GM19099 (cell line): ENCODE data around the gene ITFG1.

Experiments used
- POLR2A ChIP-seq: IDR thresholded peaks from 3 replicates; pipeline ENCODE4 v1.6.1; 2011; ENCODE audit warnings: low read depth; ENCODE audit not compliant: insufficient read length; ENCODE audit errors: extremely low read depth

The ITFG1 gene

DNA sequence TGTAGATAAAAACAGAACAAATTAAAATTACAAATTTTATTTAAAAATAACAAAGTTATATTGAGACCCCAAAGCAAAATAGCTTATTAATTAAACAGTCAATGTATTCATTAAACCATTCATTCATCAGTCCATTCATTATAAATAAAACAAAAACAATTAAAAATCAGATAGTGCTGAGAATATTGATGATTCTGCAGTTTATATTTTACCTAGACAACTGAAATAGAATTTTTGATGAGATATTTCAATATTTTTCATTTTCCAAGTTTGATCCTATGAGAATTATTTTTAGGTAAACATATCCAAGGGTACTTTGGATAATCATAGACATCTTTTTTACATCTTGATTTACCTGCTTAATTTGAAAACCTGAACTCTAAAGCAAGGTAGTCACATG lies 301.9 kb downstream of the ITFG1 start:
- TF ChIP-seq POLR2A = no peak

DNA sequence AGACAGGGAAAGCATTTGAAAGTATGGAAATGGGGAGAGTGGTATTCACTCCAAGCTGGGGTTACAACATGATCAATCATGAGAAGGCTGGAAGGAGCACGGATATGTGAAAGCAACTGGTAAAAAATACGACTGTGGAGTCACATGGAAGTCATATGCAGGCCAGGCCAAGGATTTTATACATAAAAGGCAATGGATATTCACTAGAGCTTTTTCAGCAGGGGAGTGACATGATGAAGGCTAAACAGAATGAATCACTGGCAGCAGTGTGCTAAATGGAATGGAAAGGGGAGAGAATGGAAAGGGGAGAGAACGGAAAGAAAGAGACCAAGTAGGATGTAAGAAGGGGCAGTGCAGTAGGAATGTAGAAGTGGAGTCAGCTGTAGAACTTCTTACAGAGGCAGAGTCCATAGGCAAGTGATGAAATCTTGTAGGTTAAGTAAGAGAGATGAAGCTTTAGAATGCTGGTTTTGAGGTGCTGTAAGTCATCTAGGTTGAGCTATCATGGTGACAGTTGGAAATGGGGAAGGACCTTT lies 304.1 kb downstream of the ITFG1 start:
- no peak for TF ChIP-seq POLR2A

DNA sequence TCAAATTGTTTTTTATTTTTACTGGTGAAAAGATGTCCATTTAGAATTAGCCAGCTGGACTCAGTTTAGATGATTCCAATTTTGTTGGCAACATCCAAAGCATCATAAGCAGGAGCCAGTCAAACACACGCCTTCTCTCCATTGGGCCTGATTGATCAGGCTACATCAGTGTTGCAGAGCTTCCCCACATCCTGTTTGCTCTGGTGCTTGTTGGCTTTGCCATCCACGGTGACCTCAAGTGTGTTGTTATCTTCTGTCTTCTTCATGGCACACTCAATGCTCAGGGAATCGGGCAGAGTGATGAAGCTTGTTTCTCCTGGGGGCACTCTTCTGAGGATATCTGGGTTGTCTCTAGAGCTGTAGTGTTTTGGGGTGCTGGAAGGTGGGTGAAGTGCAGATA lies 310.8 kb downstream of the ITFG1 start:
- no peak for TF ChIP-seq POLR2A

DNA sequence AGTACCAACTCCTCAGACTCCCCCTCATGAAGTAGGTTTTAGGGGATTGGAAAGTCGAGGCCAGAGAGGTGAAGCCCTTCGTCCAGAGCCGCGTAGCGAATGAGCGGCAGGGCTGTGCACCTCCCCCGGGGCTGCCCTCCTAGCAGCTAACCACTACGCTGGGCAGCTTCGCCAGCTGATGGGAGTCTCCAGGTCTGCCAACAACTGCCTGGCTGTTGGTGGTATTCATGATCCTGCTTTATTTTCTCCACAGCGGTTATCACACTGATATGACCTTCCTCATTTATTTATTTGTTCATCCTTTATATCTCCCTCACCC lies 316.3 kb downstream of the ITFG1 start:
- no peak for TF ChIP-seq POLR2A

DNA sequence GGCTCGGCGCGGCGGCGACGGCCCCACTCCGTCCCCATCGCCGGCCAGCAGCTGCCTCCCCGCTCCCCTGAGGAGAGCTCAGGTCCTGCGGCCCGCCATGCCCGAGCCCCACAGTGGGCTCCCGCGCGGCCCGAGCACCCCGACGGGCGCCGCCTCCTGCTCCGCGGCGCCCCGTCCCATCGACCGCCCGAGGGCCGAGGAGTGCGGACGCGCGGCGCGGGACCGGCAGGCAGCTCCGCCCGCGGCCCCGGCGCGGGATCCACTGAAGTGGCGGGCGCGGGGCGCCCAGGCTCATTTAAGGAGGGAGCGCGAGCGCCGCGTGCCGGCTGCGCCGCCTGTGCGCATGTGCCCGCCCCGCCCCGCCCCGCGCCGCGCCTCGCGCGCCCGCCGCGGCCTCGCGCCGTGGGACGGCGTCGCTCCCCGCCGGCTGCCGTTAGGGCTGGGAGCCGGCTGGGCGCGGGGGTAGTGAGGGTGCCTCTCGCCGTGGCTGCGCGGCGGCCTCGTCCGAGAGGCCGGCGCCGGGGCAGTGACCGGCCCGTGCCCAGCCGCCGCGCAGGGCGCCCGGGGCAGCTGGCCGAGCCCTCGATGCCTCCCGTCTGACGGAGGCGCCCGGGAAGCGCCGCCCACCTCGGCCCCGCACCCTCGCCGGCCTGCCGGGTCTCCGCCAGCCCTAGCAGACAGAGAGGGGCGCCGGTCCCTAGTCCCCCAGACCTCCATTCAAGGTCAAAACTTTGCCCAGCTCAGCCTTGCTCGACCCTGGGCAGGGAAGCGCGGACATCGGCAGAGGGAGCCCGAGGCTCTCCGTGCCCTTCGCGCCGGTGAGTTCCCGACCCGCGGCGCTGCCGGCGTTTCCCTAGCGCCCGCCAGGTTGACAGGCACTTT lies 316.9 kb downstream of the ITFG1 start, which contains the start of gene NETO2:
Gene NETO2 (minus strand): TSS at position 269 of the 882 bp plus-strand sequence. CDS start 333 bp downstream, outside the sequence.
- TF ChIP-seq POLR2A = peak; percentile 82

DNA sequence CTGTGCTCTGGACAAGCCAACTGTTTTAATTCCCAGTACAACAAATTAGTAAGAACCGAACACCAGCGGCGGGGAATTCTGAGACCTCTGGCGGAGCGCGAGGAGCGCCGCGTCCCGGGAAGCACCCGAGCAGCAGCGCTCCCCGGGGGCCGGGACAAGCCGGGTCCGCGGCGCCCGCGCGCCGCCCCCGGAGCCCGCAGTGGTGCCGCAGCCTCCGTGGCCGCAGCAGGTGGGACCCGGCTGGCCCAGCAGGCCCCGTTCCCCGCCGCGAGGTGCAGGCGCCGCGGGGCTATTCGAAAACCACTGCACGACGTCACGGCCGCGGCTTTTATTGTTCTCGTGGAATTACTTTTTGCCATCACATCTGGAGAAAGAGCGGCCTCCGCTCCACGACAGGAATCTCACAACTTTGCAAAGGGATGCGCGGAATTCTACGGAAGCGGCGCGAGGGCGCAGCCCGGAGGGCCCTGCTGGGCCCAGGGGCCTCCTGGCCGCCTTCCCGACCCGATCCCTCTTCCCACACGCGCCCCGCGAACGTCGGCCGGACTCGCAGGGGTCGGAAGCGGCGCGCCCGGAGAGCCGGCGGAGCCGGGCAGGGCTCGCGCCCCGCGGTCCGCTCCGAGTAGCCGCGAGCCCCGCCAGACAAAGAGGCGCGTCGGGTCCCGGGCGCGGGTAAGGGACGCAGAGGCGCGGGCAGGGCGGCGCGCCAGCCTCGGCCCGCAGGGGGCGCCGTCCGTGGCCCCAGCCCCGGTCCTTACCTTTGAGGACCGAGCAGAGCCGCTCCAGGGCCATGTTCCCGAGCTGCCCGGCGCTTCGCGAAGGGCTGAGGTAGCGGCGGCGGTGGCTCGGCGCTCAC lies 317.8 kb downstream of the ITFG1 start:
- no peak for TF ChIP-seq POLR2A

DNA sequence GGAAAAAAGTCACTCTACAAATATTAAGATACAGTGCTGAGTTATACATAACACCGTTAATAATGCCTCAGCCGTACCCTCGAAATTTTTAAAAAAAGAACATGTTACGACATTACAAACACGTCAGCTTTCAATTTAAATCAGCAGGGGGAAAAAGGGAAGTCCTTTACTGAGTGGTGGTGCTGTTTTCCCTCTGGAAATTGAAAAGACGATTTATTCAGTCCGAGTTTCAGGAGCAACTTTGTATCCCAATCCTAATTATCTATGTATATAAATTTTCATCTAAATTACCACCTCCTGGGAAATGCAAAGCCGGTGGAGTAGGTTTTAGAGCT lies 318.4 kb downstream of the ITFG1 start:
- no peak for TF ChIP-seq POLR2A

DNA sequence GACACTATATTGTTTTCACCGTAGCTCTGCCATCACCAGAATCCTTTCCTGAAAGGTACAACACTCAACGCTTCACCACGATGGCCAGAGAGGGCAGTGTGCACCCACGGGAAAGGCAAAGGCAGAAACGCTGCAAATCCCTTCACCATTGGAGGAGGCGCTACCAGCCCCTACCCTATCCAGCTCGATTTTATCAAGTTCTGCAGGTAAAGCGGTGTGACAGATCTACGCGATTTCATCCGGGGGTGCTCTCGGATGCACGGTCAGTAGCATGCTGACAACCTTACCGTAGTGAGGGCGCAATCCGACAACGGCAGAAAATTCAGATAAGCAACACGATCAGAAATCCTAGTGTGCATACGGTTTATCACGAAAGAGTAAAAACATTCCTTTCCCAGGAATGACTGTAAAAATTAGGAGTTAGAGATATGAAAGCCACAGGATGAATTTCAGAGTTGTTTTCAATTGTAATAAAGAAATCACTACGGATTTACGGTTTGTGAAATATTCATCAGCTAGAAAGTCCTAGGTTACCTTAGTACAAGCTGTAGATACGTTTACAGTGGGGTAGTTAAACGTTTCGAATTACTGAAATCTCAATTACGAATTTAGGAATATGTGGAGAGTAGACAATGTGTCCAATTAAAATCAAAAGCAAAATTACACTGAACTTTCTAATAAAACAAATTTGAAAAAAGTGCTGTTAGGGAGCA lies 318.9 kb downstream of the ITFG1 start:
- TF ChIP-seq POLR2A = peak; percentile 66

DNA sequence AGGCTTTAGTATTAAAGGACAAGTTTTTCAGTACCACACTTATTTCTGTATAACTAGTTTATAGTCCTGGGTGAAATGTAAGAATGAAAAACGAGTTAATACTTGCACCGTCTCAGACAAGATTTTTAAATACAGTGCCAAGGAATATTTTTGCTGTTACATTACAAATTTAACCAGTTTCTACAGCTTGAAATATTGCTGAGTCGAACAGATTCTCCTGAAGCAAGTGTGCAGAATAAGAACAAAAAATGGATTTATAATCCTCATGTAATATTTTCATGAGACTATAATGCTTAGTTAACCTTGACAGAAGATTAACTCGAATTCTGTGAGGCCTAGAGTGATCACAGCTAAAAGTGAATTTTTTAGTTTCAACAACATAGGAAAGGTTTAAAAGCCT lies 320.2 kb downstream of the ITFG1 start:
- no peak for TF ChIP-seq POLR2A

DNA sequence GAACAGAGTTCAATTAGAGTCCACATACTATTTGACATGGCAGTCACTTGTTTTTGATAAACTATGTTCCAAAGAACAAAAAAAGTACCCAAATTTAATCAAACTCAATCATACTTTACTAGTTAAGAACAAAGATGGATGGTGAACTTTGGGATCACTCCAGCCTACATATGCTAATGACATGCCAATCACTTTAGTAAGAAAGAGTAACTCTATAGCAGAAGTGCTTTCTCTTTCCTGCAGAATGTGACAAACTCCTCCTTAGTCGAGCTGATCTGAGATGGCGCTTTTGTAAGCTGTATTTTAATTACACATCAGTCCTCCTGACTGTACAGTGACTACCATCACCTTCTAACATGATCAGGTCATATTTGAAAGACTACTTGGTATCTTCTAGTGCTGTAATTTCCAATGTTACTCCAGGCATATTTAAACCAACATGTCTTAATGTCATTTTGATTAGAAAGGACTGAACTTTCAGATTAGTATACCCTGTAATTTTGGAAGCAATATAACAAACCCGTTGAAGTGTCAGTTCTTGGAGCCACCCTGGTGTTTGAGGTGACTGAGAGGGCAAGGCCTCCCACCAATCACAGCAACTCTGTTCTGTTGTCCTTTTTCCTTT lies 321.2 kb downstream of the ITFG1 start:
- no peak for TF ChIP-seq POLR2A

DNA sequence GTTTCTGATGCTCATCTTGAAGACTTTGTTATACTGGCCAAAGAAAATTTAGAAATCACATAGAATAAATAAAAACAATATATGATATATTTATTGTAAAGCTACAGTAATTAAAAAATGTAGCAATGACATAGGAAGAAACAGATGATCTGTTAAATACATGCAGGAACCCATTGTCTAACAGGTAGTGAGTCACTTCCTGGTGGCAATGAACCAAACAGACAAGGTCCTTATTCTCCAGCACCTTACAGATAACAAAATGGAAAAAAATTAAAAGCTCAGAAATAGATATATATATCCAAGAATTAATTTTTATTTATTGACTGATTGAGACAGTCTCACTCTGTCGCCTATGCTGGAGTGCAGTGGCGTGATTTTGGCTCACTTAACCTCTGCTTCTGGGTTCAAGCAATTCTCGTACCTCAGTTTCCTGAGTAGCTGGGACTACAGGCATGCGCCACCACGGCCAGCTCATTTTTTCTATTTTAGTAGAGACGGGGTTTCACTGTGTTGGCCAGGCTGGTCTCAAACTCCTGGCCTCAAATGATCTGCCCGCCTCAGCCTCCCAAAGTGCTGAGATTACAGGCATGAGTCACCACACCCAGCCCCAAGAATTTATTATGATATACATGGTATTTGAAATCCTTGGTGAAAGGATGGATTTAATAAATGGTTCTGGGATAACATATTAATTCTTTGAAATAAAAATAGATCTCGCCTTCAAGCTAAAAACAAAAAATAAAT lies 324.6 kb downstream of the ITFG1 start:
- no peak for TF ChIP-seq POLR2A

DNA sequence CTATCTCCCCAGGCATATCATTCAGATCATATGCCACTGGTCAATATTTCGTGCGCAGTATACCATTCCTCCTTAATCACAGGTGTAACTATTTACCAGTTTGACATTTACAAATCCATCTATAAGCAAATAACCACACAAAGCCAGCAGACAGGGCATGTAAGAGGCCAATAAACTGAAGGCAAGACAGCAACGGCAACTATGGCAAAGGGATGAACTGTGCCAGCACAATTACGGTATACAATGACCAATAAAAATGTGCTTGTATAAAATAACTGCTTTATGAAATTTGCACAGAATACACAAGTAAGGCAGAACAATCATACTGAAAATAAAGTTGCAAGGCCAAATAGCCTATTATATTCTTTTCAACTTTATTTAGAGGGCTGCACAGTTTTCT lies 326.3 kb downstream of the ITFG1 start:
- TF ChIP-seq POLR2A = no peak

DNA sequence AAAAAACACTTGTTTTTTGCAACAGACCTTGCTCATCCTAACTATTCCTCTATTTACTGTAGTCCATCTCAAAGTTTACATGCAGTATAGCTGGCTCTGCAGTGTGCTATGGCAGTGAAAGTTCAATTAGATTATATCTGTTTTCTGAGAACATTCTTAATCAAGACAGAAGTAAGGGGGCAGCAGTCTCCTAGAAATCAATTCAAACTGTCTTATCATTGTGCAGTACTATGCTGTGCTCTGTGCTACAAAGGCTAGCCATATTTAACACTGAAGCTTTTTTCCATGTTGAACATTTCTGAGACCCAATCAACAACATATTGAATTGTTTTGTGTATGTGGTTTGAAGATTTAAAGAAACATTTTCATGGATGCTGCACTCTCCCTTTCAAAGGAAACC lies 328.6 kb downstream of the ITFG1 start:
- no peak for TF ChIP-seq POLR2A

DNA sequence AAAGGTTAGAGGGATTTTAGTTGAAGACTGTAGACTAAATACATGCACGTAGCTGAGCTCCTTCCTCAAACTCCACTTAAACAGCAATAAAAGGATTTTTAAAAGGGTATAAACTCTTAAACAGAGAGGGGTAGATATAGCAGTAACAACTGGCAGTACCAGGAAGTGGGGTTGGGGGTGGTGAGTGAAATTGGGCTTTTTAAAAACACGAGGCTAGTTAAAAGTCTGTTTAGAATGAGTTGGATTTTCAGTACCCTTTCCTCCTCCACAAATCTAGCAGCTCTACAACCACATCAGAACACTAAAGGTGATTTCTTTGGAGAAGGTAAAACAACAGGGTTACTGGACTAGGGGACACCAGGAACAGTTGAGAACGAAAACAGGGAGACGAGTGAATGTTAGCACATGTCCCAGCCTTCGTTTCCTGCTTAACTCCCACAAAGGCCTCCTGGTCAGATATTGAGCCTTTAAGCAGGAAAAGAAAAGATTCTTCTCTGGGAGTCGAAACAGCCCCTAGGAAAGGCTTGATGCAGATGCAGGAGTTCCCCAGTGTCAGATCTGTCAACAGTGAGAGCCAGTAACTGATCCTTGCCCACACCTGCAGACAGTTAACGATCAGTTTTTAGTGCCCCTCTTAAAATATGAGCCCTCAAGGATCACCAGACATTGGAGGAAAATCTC lies 331.0 kb downstream of the ITFG1 start:
- TF ChIP-seq POLR2A = no peak

DNA sequence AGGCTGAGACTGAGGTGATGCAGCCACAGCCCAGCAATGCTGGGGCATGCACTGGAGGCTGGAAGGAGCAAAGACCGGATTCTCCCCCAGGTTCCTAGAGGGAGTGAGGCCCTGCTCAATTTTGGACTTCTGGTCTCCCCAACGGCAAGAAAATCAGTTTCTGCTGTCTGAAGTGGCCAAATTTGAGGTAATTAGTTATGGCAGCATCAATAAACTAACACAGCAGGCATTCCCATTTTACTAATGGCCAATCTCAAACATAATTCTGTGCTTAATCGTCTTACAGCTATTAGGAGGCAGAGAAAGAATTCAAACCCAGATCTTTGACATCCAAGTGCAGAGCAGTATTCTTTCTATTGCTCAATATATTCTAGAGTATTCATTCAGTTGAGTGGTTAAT lies 333.3 kb downstream of the ITFG1 start:
- no peak for TF ChIP-seq POLR2A
